ENCODE measurements around the gene MSS51.
"Not testable (repeated sequence)": the region's sequence is repeated elsewhere in the genome, so short reads cannot be mapped to it uniquely, and the experiment has no call there.

MSS51 gene

GRCh38 chr10:73399063-73399462 is 34.3 kb downstream of the MSS51 start:
- DNase-seq (ENCODE audit: low read depth): no peak
- H3K4me3 ChIP-seq (ENCODE audit: low read depth, low read length): no peak overlapping the region
- no peak for TF ChIP-seq CTCF (IDR thresholded peaks at IDR 0.05; ENCODE audit: insufficient read depth, low read depth, low read length, missing control alignments)

- TF ChIP-seq CTCF (IDR thresholded peaks at IDR 0.05; ENCODE audit: insufficient read depth, low read depth, low read length, missing control alignments): no peak
- DNase-seq (ENCODE audit: low read depth): no peak
- H3K4me3 ChIP-seq (ENCODE audit: low read depth, low read length): no peak overlapping the region
These were observed 35.3 kb downstream of the MSS51 start for GRCh38 chr10:73398024-73398423.

DNA sequence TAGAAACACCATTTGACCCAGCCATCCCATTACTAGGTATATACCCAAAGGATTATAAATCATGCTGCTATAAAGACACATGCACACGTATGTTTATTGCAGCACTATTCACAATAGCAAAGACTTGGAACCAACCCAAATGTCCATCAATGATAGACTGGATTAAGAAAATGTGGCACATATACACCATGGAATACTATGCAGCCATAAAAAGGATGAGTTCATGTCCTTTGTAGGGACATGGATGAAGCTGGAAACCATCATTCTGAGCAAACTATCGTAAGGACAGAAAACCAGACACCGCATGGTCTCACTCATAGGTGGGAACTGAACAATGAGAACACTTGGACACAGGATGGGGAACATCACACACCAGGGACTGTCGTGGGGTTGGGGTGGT is 39.0 kb downstream of the MSS51 start:
- H3K4me3 ChIP-seq (ENCODE audit: low read depth, low read length); DNase-seq (ENCODE audit: low read depth): not testable (repeated sequence)

DNA sequence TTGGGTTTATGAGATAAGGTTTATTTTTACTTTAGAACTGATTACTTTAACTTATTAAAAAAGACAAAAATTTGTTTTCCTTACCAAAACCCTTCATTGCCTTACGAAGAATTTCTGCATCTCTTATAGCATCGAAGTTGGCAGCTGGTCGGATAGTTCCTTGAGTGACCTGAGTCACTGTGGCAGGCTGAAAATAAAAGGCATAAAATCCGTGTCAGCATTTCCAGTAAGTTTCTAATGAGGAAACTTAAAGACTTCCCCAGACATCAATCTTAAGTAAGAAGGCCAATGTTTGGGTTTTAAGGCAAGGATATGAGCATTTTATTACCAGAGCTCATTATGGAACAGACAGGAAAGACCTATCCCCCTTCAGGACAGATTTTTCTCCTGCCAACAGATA is 45.1 kb downstream of the MSS51 start:
- TF ChIP-seq CTCF (IDR thresholded peaks at IDR 0.05; ENCODE audit: insufficient read depth, low read depth, low read length, missing control alignments): no peak
- H3K4me3 ChIP-seq (ENCODE audit: low read depth, low read length): no peak overlapping the region
- DNase-seq (ENCODE audit: low read depth): no peak

DNA sequence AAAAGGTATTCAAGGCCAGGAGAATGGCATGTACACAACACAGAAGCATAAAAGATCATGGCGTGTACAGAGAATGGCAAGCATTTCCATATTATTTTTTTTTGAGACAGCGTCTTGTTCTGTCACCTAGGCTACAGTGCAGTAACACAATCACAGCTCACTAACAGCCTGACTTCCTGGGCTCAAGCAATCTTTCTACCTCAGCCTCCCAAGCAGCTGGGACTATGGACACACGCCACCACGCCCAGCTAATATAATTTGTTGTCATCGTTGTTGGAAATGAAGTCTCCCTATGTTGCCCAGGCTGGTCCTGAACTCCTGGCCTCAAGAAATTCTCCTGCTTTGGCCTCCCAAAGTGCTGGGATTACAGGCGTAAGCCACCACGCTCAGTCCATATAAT is 46.8 kb downstream of the MSS51 start:
- H3K4me3 ChIP-seq (ENCODE audit: low read depth, low read length): no peak overlapping the region

GRCh38 chr10:73379064-73379748 is 54.2 kb downstream of the MSS51 start:
- TF ChIP-seq CTCF (IDR thresholded peaks at IDR 0.05; ENCODE audit: insufficient read depth, low read depth, low read length, missing control alignments): no peak
- no peak overlapping the region for H3K4me3 ChIP-seq (ENCODE audit: low read depth, low read length)
- peak; percentile 47 for DNase-seq (ENCODE audit: low read depth)

More for the DNA sequence above, 46.8 kb downstream of the MSS51 start:
- no peak for DNase-seq (ENCODE audit: low read depth)
- no peak for TF ChIP-seq CTCF (IDR thresholded peaks at IDR 0.05; ENCODE audit: insufficient read depth, low read depth, low read length, missing control alignments)

DNA sequence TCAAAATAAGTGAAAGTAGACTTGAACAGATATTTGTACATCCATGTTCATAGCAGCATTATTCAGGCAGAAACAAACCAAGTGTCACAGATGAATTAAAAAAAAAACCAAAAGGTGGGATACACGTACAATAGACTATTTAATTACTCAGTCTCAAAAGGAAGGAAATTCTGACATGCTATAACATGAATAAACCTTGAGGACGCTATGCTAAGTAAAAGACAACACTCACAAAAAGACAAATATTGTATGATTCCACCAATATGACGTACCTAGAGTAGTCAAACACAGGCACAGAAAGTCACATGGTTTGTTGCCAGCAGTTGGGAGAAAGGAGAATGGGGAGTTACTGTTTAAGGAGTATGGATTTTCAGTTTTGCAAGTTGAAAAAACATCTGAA is 56.7 kb downstream of the MSS51 start:
- TF ChIP-seq CTCF (IDR thresholded peaks at IDR 0.05; ENCODE audit: insufficient read depth, low read depth, low read length, missing control alignments): no peak
- no peak overlapping the region for H3K4me3 ChIP-seq (ENCODE audit: low read depth, low read length)
- DNase-seq (ENCODE audit: low read depth): no peak
